Measurements from ENCODE around the gene UMOD. TPM values are rescaled to one million over a fixed set of nuclear protein-coding genes. Genes with fewer than 3 reads are reported as not detected.

The UMOD gene
- total RNA-seq, 2 experiments from 2014 or later: not detected

GRCh38 chr16:20391045-20391444 lies 38.5 kb upstream of the UMOD start:
- Histone ChIP-seq H3K4me3 (ENCODE audit: low read length) (no peak overlapping the region), H3K27ac (ENCODE audit: low read depth in 1 of 2, low read length in 2 of 2) (no peak overlapping the region), H3K27me3 (ENCODE audit: control insufficient read depth in 1 of 2, insufficient read depth in 2 of 2, low read length in 2 of 2) (peaks cover 6% of the 10 kb centered on the region in 2 experiments), H3K9me3 (ENCODE audit: control insufficient read depth in 1 of 2, insufficient read depth in 1 of 2, low read length in 2 of 2) (no peaks in the 10 kb centered on the region), H3K4me1 (ENCODE audit: insufficient read depth, low read length) (peaks cover under 1% of the 10 kb centered on the region), H3K36me3 (ENCODE audit: insufficient read depth, low read length) (no peaks in the 10 kb centered on the region)
- POLR2A ChIA-PET: interaction anchor here (0.6 kb wide), 1 partner anchor 87 kb away, joined by 3 read pairs; no protein-coding TSS in a partner anchor
- TF ChIP-seq CTCF (IDR thresholded peaks at IDR 0.05): no peak
- no peak overlapping the region for H3K4me3 Mint-ChIP-seq
- H3K36me3 Mint-ChIP-seq (ENCODE audit: low read depth): no peaks in the 10 kb centered on the region
- H3K27me3 Mint-ChIP-seq: peaks cover 16% of the 10 kb centered on the region
- H3K4me1 Mint-ChIP-seq (ENCODE audit: low read depth): no peaks in the 10 kb centered on the region
- H3K9me3 Mint-ChIP-seq: no peaks in the 10 kb centered on the region
- CTCF ChIA-PET: no interaction called here
- H3K27ac Mint-ChIP-seq: no peak overlapping the region
- ATAC-seq (ENCODE audit: poor library complexity): no peak
- DNase-seq: no peak
- intact Hi-C loops (cut with DNase I, micrococcal nuclease): no loop called here

- Mint-ChIP-seq H3K27me3 (peaks cover 23% of the 10 kb centered on the region), H3K4me1 (ENCODE audit: low read depth) (no peaks in the 10 kb centered on the region), H3K9me3 (no peaks in the 10 kb centered on the region), H3K36me3 (ENCODE audit: low read depth) (no peaks in the 10 kb centered on the region), H3K27ac (no peak overlapping the region), H3K4me3 (no peak overlapping the region)
- H3K4me3 ChIP-seq (ENCODE audit: low read length): no peak overlapping the region
- no peak for DNase-seq
- H3K27me3 ChIP-seq (ENCODE audit: control insufficient read depth in 1 of 2, insufficient read depth in 2 of 2, low read length in 2 of 2): peaks cover 7 to 8% of the 10 kb centered on the region in 2 experiments
- TF ChIP-seq CTCF (IDR thresholded peaks at IDR 0.05): no peak
- no peak for ATAC-seq (ENCODE audit: poor library complexity)
- intact Hi-C loops (cut with DNase I, micrococcal nuclease): loop anchor here in 1 of 2 experiments (10.0 kb wide), 1 partner anchor 1304 kb away; no protein-coding TSS in a partner anchor
- POLR2A ChIA-PET: no interaction called here
- no peak overlapping the region for H3K27ac ChIP-seq (ENCODE audit: low read depth in 1 of 2, low read length in 2 of 2)
- CTCF ChIA-PET: no interaction called here
- no peaks in the 10 kb centered on the region for H3K36me3 ChIP-seq (ENCODE audit: insufficient read depth, low read length)
- H3K9me3 ChIP-seq (ENCODE audit: control insufficient read depth in 1 of 2, insufficient read depth in 1 of 2, low read length in 2 of 2): no peaks in the 10 kb centered on the region
- H3K4me1 ChIP-seq (ENCODE audit: insufficient read depth, low read length): peaks cover 2% of the 10 kb centered on the region
Observed at GRCh38 chr16:20388854-20389253, 36.3 kb upstream of the UMOD start.

GRCh38 chr16:20387978-20388377 lies 35.5 kb upstream of the UMOD start:
- peaks cover 4% of the 10 kb centered on the region for H3K4me1 ChIP-seq (ENCODE audit: insufficient read depth, low read length)
- Mint-ChIP-seq H3K36me3 (ENCODE audit: low read depth) (no peaks in the 10 kb centered on the region), H3K4me1 (ENCODE audit: low read depth) (no peaks in the 10 kb centered on the region), H3K27me3 (peaks cover 23% of the 10 kb centered on the region), H3K9me3 (no peaks in the 10 kb centered on the region), H3K27ac (no peak overlapping the region), H3K4me3 (no peak overlapping the region)
- H3K9me3 ChIP-seq (ENCODE audit: control insufficient read depth in 1 of 2, insufficient read depth in 1 of 2, low read length in 2 of 2): no peaks in the 10 kb centered on the region
- no peak for DNase-seq
- TF ChIP-seq CTCF (IDR thresholded peaks at IDR 0.05): no peak
- no peak overlapping the region for H3K27ac ChIP-seq (ENCODE audit: low read depth in 1 of 2, low read length in 2 of 2)
- H3K27me3 ChIP-seq (ENCODE audit: control insufficient read depth in 1 of 2, insufficient read depth in 2 of 2, low read length in 2 of 2): peaks cover 7 to 8% of the 10 kb centered on the region in 2 experiments
- H3K36me3 ChIP-seq (ENCODE audit: insufficient read depth, low read length): no peaks in the 10 kb centered on the region
- intact Hi-C loops (cut with DNase I, micrococcal nuclease): loop anchor here in 1 of 2 experiments (10.0 kb wide), 1 partner anchor 1303 kb away; no protein-coding TSS in a partner anchor
- no peak overlapping the region for H3K4me3 ChIP-seq (ENCODE audit: low read length)
- ChIA-PET POLR2A (no interaction called here), CTCF (no interaction called here)
- no peak for ATAC-seq (ENCODE audit: poor library complexity)
